ENCODE results near the gene DDI2.

DDI2 gene

GRCh38 chr1:15705184-15705566 lies 87.9 kb downstream of the DDI2 start:
- DNase-seq = no peak

- DNase-seq = no peak
Observed at GRCh38 chr1:15706751-15707150, 89.5 kb downstream of the DDI2 start.

DNA sequence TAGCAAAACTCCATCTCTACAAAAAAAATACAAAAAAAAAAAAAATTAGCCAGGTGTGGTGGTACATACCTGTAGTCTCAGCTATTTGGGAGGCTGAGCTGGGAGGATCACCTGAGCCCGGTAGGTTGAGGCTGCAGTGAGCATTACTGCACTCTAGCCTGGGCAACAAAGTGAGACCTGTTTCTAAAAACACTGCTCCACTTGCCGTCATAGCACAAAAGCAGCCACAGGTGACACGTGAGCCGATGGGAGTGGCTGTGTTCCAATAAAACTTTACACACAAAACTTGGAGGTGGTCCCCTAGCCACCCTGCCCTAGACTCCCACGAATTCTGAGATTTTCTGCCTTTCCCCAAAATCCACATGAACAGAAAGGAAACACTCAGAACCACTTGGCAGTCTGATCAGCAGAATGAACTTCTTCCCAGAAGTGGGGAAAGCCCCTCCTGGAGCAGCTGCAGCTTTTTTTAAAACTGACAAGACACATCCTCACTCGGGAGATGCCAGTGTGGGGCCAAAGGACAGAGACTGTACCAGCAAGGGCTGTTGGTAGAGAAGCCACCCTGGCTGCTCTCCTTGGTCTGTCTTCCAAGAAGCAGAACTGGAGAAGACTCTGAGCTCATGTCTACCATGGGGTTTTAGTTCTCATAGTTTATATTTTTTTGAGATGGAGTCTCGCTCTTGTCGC lies 90.1 kb downstream of the DDI2 start:
- no peak for DNase-seq

DNA sequence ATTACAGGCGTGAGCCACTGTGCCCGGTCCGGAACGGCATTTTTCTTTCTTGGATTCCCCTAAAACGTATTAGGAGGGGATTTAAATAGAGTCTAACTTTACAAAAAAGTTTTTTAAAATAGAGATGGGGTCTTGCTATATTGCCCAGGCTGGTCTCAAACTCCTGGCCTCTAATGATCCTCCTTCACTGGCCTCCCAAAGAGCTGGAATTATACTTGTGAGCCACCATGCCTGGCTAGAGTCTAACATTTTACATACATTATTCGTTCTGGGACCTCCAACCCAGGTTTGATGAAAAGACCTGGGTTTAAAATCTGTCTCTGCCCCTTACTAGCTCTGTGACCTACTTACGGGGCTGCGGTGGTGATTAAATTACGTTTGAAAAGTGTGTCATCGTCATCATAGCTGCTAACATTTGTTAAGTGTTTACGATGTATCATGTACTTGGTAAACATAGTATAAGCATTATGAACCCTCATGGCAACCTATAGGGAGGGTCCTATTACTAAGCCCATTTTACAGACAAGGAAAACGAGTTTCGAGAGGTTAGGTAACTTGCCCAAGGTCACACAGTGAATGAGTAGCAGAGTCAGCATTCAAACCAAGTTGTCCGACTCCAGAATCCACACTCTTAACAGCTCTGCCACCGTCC lies 91.4 kb downstream of the DDI2 start:
- no peak for DNase-seq

GRCh38 chr1:15709226-15709625 lies 92.0 kb downstream of the DDI2 start:
- no peak for DNase-seq

DNA sequence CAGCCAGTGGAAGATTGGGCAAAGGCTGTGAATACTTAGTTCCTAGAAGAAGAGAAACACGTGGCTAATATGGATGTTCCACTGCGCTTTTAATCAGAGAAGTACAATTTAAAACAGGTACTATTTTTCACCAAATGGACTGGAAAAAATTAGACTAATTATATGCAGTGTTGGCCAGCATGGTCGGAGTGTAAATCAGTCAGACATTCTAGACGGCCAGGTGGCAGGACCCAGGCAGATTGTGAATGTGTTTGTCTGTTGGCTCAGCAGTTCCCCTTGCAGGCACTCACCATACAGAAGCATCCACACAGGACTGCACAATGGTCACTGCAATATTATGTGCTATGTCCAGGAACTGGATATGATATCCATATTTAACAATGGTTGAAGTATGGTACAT lies 94.9 kb downstream of the DDI2 start:
- no peak for DNase-seq

GRCh38 chr1:15714406-15715136 lies 97.3 kb downstream of the DDI2 start:
- DNase-seq = no peak

- DNase-seq = no peak
Observed at GRCh38 chr1:15717418-15718125, 100.3 kb downstream of the DDI2 start.

DNA sequence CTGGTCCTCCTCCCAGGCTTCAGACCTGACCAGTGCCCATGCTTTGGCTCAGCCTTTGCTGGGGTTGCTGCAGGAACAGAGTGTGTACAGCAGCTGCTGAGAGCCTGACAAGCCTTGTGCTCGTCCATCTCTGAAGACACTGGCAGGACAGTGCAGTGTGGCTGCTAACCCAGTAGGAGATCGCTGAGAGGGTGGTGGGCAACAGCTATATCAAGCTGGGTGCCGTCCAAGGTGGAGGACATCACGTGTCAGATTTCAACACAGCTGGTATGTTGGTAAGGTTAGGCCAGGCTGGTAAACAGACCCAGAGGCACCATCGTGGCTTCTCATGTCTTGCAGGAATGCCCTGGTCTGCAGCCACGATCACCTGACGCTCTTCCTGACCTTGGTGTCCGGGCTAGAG lies 100.9 kb downstream of the DDI2 start:
- no peak for DNase-seq
